Stimulated activated CD8-positive, alpha-beta memory T cell treated with anti-CD3 and anti-CD28 coated beads, Interleukin-2, amount 100 ng/mL, for 1 hour (primary cell): Measurements from ENCODE around the gene AATF.

Experiments used
- DNase-seq, 2 donors: peaks; one replicate each; pipeline ENCODE4 v3.0.0-alpha.2; 2020; ENCODE audit warnings: low read depth in 2 of 2

AATF gene

GRCh38 chr17:36948717-36949460 is at the start of gene AATF:
AATF (plus strand) TSS chr17:36948954; CDS start chr17:36949126, 172 bp downstream.
- DNase-seq: peak; percentile 93 to 97

DNA sequence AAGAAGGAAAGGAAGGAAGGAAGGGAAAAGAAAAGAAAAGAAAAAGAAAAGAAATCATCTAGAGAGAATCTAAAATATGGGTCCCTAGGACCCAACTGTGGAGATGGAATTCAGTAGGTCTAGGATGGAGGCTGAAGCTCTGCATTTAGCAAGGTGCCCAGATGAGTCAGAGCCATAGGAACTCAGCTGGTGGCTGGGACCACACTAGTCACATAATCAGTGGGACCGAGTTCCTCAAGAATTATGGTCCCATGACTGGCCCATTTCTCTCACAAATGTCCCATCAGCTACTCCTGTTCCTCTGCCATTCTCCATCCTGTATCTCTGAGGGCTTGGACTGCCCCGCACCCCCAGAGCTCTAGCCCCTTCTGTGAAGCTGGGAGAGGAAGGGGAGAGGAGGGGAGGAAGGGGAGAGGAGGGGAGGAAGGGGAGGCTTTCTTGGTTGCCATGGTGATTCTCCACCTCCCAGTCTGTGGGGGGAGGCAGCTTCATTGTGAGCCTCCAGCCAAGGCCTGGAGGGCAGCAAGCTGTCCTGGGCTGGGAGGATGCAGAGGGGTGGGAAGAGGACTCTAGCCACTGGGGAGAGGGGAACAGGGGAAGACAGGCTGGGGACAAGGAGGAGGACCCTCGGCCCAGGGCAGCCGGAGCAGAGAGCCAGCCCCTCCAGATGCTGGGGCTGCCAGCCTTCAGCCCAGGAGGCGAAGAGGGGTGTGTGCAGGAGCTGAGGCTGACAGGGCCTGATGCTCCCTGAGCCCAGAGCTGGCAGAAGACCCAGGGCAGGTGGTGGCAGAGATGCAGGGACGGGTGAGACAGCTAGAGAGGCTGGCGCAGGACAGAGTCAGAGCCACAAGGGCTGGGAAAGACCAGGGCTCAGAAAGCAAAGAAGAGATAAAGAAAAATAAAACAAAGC is 49.2 kb upstream of the AATF start:
- DNase-seq: no peak

- no peak for DNase-seq
Measured at GRCh38 chr17:36900160-36900512, 48.6 kb upstream of the AATF start.

GRCh38 chr17:36901506-36901905 is 47.2 kb upstream of the AATF start:
- DNase-seq: no peak

DNA sequence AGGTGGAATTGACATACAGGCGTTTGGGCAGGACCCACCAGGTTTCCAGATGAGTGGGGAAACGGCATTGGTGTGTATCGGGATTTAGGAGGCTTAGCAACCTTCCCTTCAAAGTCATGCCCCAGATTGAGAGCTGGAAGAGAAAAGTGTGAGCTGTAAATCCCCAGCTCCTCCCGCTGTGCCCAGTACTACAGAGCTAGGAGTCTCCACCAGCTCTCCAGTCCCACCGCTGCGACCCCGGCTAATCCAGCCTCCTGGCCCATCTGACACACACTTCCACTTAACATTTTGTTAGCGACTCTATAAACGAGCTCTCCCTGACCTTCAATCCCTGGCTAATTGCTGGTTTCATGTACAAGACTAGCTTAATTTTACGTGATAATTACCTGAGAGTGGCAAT is 41.3 kb upstream of the AATF start:
- DNase-seq: no peak

- DNase-seq: no peak
Measured at GRCh38 chr17:36910513-36910912, 38.2 kb upstream of the AATF start.

DNA sequence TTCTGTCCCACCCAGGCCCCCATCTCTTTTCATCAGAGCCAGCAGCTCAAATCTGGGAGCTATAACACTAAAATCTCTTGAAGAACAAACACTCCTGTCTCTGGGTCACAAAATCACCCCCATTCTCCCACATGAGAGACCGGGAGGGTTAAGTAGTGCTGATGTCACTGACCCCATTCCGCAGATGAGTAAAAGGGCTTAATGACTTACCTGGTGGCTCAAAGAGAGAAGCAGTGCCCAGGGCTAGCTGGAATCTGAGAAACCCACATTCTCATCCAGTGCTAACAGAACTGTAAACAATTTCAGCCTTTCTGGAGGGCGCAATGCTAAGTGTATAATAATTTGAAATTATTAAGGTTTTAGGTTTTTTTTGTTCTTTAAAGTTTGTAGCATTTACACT is 37.8 kb upstream of the AATF start:
- DNase-seq: no peak

DNA sequence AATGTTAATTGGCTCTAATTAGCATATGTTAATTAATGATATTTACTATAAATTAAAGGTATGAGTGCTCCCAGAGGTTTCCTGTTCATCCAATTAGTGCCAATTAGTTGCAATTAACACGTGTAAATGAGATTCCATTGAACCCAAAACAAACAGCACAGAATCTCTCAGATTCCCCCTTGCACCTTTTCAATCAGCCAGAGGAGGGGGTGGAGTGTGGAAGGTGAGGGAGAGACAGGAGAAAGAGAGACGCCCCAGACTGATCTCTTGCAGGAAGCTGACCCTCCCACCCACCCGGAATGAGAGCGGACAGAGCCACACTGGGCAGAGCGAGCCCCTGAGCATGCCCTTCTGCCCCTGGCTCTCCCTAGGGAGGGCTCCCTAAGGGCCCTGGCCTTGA is 35.6 kb upstream of the AATF start:
- no peak for DNase-seq

- DNase-seq: no peak
Measured at GRCh38 chr17:36918211-36918691, 30.5 kb upstream of the AATF start.

DNA sequence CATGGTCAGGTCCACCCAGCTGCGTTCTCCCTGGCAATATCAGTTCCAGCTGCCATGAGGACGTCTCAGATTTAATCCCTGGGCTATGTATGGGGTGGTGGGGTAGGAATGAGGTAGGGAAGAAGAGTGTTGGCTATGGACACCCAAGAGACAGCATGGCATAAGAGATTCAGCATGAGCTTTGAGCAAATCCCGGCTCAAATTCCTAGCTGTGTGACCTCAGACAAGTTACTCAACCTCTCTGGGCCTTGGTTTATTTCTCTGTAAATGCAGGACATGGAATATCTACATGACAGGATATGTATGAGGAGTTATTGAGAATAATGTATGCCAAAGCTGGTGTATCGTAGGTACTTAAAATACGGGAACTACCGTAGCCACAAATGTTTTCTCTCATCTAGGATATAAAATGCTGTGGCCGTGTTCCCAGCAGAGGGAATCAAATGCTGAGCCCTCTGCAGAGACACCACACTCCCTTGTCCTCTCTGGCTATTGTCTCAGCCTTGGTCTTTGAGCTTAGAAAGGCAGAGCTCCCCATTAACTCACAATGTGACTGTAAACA is 29.3 kb upstream of the AATF start:
- no peak for DNase-seq

DNA sequence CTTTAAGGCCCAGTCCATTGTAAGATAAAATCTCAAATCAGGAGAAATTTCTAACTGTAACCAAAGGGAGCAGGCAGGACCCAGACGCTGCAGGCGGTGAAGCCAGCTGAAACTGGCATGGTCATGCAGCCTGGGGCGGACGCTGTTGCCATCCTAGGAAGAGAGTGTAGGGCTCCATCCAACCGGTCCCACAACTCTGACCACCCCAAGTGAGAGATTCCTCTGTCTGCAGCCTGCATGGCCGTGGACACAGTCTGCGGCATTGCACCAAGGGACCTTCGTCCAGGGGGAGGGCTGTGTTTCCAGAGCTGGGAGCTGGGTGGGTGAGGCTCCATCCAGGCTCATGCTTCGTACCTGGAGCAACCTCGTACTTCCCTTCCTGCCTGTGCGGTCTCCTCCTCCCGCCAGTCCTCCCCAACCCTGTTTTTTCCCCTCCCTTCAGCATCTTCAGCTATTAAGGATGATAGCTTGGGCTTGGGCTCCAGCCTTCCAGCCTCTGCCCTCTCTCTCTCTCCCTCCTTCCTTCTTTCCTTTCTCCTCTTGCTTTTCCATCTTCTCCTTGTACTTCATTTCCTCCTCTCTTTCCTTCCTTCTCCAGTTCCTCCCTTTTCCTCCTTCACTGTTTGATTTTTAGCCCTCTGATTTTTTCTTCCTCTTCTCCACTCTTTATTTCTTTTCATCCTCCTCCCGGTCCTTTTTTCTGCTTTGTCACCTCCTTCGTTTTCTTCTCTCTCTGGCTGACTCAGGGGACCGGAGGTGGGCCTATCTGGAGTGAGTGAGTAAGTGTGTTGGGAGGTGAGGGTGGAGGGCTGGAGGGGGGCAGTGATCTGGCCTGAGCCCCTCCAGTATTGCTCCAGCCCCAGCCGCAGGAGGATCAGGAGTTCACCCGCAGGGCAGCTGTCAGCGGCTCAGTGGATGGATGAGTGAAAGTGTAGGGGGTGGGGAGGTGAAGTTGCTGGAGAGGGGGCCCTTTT is 28.4 kb upstream of the AATF start:
- DNase-seq: no peak

DNA sequence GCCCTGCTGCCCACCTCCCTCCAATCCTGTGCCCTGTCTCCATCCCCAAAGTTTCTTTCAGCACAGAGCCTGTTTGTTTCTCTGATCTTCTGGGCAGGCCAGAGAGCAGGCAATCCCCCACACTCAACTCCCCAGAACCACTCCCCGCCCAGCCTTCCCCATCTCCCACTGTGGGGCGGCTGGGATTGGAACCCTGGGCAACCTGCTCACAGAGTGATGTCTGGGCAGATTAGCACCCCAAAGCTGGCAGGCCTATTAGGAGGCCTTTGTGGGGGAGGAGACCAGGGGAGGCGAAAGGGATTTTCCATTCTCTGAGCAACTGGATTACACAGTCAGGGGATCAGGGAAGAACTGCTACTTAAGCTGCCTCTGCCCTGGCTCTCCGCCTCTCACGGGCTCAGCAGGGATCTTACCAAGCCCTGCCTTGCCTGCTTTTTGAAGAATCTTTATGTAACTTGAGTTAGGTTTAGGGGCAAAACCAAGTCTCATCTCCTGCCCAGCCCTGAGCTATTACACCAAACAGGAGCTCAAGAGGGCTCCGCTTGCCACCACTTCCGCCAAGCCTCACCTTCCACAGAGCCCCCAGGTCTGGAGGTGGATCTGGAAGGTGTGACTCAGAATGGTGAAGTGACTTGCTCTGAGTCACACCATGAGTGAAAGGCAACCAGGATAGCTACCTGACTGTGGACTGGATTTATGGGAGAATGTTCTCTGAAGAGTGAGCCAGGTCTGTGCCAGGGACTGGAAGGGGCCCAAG is 27.5 kb upstream of the AATF start:
- no peak for DNase-seq

- DNase-seq: no peak
Measured at GRCh38 chr17:36922175-36922574, 26.6 kb upstream of the AATF start.

- DNase-seq: no peak
Measured at GRCh38 chr17:36923814-36924221, 24.9 kb upstream of the AATF start.

GRCh38 chr17:36926226-36926625 is 22.5 kb upstream of the AATF start:
- DNase-seq: no peak

GRCh38 chr17:36926701-36927100 is 22.1 kb upstream of the AATF start:
- DNase-seq: no peak

GRCh38 chr17:36928471-36929345 is 20.0 kb upstream of the AATF start:
- no peak for DNase-seq

GRCh38 chr17:36929851-36930582 is 18.7 kb upstream of the AATF start:
- no peak for DNase-seq

DNA sequence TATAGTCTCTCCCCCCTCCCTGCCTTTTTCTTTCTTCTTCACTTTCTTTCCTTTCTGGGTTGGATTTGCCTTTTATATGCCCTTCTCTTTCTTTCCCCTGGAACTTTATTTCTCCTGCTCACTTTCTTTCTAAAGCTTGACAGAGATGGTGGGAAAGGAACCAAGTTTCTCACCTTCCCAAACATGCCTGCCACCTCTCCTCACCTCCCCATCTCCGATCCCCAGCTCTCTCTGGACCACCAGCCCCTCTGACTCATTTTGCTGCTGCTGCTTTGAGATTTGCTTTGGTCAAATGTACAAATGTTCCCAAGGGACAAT is 18.2 kb upstream of the AATF start:
- no peak for DNase-seq
